Medulla oblongata (tissue), 1 donor: Measurements from ENCODE around the gene IMPG2.

Source experiments
- DNase-seq: peaks from one replicate; pipeline ENCODE4 v3.0.0-alpha.2; 2015; ENCODE audit errors: extremely low spot score

The IMPG2 gene

GRCh38 chr3:101240719-101241399 is 79.5 kb downstream of the IMPG2 start:
- DNase-seq, result no peak

DNA sequence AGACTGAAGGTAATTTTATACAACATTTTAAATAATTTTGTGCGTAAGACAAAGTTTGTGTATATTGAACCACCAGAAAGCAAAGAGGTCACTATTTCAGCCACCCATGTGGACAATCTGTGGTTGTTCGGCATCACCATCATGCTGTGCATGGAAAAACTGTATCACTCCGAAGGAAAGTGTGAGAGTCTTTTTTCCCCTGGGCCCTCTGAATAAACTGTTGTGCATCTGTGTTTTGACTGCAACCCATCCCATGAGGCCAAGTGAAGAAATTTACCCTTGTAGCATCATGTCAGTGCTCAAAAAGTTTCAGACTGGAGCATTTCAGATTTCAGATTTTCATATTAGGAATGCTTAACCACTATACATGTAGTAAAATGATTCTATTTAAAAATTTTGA is 85.3 kb downstream of the IMPG2 start:
- DNase-seq, result no peak

DNA sequence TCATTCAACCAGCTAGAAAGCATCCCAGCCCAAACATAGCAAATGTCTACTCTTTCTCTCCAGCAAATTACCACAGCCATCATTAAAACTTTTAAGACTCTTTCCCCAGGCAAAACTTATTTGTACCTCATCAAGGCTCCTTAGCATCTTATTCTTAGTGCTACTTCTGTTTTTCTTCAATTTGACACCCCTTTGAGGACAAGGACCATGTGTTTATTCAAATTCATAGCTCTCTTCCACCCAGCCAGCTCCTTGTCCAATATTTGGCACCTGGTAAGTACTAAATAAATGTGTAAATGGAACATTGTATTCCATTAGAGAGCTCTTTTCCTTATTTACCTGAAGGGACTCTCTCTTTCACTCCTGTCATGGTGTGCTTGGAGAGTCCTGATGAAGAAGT is 89.8 kb downstream of the IMPG2 start:
- DNase-seq, result no peak

DNA sequence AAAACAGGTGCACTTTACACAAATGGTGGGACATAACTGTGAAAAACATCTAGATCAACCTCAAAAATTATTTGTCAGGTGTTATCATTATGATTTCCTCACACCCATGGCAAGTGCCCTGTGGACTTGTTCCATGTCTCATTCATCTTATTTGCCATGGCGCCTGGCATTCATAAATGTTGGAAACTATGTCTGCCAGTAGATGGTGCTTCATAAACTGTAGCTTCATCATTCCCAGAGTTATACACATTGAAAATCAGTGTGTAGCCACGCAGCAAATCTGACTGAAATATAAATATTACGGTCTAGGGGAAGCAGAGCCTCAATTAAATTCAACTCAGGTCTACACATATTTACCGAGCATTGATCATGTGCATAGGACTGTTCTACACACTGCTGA is 90.7 kb downstream of the IMPG2 start:
- no peak for DNase-seq

- no peak for DNase-seq
These were observed 91.9 kb downstream of the IMPG2 start for GRCh38 chr3:101228441-101228840.

GRCh38 chr3:101224739-101225138 is 95.6 kb downstream of the IMPG2 start:
- no peak for DNase-seq

DNA sequence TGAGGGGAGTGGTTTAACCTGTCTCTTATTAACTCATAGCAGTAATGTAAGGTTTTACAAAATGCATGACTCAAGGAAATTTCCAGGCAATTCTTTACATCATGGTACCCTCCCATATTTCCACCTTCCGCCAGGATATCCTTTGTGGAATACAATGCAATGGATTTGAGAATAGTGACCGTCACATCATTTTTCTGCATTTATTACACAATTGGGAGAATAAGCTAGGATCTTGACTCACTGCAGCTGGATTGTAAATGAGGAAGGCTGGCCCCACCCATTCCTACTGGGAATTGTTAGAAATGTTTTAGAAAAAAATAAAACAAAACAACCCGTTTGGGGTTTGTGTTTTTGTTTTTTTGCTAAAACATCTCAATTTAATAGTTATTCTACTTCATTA is 97.4 kb downstream of the IMPG2 start:
- no peak for DNase-seq

DNA sequence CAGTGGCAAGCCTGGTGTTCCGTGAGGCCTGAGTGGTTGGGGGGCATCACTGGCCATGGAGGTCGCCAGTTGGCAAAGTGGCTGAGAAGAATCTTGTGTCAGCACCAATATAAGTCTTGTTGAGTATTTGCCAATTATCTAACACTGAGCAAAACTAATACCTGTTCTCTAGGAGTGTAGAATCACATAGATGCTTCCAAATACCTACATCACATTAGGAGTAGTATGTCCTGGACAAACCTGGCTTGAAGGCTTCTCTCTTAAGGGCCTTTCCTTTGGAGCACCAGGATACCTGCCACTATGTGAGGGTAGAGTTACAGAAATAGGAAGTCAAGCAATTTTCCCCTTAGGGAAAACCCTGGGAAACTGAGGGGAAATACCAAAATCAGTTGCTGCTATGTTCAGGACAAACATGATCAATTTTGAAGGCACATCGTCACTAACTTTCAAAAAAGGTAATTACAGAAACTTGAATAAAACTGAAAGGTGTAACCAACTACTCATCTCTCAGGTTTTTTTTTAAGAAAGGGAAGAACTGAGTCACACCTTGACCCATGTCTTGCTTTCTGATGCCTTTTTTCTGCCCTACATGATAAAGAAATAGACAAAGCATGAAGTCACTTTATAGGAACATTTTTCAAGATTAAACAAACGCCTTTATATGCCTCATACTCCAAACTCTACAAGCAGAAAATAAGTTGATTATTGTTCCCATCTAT is 100.4 kb downstream of the IMPG2 start:
- DNase-seq, result no peak

DNA sequence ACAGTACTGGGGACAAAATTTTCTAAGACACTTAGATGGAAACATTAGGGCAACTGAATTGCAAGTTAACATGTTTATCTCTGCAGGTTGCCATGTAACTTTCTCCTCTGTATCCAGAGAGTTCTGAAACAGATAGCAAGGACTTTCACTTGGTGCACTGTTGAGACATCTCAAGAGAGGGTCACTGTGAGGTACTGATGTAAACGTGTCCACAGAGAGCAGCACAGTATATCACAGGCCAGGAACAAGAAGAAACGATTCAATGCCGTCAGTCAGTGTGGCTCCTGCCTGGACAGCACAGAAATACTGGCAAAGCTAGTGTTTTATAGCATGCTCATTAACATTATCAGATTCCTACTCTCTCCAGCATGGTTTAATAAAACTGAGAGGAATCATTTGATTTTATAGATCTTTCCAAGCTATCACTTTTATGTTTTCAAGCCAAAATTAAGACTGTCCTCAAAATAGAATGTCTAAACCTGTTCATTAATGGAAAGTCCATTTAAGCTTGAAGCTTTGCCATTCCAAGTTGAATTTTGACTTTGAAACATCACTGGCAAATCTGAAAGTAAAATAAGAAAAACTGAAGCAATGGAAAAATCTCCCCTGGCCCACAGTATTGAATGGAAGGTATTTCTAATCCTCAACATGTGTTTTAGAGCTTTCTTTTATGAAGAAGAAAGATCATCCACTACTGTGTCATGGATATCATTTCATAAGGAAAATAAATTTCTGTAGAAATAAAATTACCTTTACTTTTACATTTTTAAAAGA is 102.7 kb downstream of the IMPG2 start:
- DNase-seq, result no peak

- DNase-seq, result no peak
These were observed 103.5 kb downstream of the IMPG2 start for GRCh38 chr3:101216710-101217465.

DNA sequence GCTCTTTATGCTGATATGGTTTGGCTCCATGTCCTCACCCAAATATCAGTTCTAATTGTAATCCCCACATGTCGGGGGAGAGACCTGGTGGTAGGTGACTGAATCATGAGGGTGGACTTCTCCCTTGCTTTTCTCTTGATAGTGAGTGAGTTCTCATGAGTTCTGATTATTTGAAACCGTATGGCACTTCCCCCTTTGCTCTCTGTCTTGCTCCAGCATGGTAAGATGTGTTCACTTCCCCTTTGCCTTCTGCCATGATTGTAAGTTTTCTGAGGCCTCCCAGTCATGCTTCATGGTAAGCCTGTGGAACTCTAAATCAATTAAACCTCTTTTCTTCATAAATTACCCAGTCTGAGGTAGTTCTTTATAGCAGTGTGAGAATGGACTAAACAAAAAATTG is 107.6 kb downstream of the IMPG2 start:
- DNase-seq, result no peak

- DNase-seq, result peak; percentile 37
These were observed 116.1 kb downstream of the IMPG2 start for GRCh38 chr3:101204246-101204645.

GRCh38 chr3:101203411-101203810 is 117.0 kb downstream of the IMPG2 start:
- no peak for DNase-seq

- no peak for DNase-seq
These were observed 117.7 kb downstream of the IMPG2 start for GRCh38 chr3:101202640-101203039.

DNA sequence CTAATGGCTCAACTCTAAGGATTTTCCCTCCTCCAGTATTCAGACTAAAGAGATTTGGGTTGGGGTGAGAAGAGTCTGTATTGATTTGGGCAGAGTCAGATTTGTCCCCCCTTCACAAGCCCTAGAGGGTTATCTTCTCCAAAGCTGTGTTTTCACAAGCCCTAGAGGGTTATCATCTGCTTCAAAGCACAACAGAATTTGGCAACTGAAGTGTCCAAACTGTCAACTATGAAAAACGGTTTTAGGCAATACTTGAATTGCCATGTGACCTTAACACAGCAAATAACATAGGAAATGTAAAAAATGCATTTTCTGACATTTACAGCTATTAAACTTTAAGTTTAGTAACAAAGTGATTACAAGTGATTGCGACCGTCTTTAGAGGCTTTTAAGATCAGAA is 119.9 kb downstream of the IMPG2 start:
- DNase-seq, result no peak

DNA sequence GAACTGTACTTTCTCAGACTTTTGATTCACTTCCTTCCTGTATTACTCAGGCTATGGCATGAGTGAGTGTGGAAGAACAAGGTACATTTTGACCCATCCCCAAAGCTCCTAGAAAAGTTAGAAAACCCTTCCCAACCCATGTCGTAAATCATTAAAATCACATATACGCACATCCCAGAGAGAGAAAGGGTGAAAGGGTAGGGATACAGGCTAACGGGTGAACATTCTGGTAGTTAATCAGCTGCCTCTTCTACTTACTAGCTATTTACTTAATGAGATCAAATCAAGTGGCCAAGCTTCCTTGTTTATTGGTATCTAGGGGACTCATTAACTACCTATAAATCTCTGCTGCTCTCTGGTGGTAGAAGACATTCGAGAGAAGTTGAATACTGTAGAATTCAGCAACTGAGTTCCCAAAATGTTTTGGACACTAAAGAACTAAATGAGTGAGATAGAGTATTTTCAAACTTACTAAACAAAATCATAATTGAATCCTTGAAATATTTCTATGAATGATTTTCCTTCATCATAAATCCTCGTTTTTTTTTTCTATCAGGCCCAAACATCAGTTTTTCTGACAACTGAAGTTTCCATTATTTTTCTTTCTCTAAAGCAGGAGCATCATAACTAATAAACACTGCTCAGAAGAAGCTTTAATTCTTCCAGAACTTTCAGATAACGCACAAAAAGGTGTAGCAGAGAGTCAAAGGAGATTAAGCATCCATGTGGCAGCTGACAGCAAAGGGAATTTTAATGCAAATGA is 124.2 kb downstream of the IMPG2 start:
- peak; percentile 65 for DNase-seq

- no peak for DNase-seq
These were observed 126.0 kb downstream of the IMPG2 start for GRCh38 chr3:101194392-101194791.

- no peak for DNase-seq
These were observed 126.4 kb downstream of the IMPG2 start for GRCh38 chr3:101193957-101194356.

DNA sequence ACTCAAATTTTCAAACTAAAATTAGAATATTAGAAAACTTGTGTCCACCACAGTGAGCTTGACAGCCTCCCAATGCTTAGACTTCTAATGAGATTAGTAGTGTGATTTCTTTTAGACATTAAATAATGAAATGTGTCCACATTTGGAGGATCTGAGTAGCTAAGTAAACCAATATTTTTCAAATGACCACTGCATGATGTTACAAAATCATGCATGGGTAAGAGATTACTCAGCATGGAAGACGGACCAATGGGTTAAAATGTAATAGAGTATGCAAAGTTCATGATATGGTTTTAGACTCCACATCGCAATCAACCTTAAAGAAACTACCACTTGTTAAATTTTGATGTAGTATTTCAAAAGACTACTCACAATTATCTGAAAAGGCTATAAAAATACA is 130.6 kb downstream of the IMPG2 start:
- no peak for DNase-seq

- DNase-seq, result no peak
These were observed 131.2 kb downstream of the IMPG2 start for GRCh38 chr3:101189176-101189575.

GRCh38 chr3:101185341-101185740 is 135.0 kb downstream of the IMPG2 start:
- DNase-seq, result no peak
